Measurements from ENCODE around the gene CTTNBP2. TPM values are rescaled to one million over a fixed set of nuclear protein-coding genes. Genes with fewer than 3 reads are reported as not detected.

The CTTNBP2 gene
- total RNA-seq, 1 donor from 2014 or later = 3.0 TPM

DNA sequence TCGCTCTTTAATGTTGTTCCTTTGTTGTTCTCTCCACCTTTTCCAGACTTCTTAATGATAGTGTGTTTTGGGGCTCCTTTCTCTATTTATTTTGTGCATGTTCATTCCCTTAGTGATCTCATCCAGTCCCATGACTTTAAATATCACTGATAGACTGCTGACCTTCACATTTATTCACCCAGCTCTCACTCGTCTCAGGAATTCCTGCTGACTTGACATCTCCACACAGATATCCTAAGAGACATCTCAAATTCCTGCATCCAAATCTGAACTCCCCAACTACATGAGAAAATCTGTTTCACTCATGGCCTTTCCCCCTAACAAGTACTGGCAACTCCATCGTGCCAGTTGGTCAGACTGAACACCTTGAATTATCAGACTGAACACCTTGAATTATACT lies 111.2 kb downstream of the CTTNBP2 start:
- no peak for TF ChIP-seq CTCF (IDR thresholded peaks at IDR 0.05)
- H3K27me3 ChIP-seq = no peaks in the 10 kb centered on the region
- DNase-seq (ENCODE audit: low spot score in 2 of 2) = no peak
- H3K27ac ChIP-seq = no peak overlapping the region
- no peaks in the 10 kb centered on the region for H3K4me1 ChIP-seq
- H3K36me3 ChIP-seq = no peaks in the 10 kb centered on the region
- H3K4me3 ChIP-seq = no peak overlapping the region
- H3K9me3 ChIP-seq = no peaks in the 10 kb centered on the region
- intact Hi-C loops (cut with DNase I) = no loop called here

DNA sequence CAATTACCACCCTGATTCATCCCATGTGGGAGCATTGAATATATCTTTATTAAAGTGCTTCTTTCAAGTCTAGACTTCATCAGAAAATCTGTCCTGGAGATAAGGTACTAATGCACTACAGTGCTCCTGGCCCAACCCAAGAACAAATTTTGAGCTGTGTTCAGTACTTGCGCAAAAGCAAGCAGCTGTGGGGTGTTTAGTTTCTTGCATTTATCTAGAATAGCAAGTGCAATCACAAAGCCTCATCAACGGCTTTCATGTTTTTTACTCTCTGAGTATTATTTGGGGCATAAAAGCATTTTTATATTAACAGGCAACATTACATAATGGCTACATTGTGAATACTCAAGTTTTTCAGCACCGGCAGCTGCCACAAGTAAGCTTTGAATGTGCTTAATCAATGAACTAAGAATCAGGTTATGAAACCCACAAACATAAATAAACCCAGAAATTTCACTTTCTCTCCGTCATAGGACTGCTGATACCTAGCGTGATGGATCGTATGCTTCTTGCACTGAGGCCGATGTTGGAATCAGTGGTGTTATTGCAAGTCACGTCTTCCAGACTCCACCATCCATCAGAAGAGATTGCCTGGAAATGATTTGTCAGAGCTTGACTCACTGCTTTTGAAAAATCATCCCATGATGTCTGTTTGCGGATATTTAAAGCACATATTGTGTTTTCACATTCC lies 113.1 kb downstream of the CTTNBP2 start:
- no peak for TF ChIP-seq CTCF (IDR thresholded peaks at IDR 0.05)
- no peak overlapping the region for H3K4me3 ChIP-seq
- H3K9me3 ChIP-seq = no peaks in the 10 kb centered on the region
- no peaks in the 10 kb centered on the region for H3K27me3 ChIP-seq
- no peak overlapping the region for H3K27ac ChIP-seq
- no peaks in the 10 kb centered on the region for H3K4me1 ChIP-seq
- no peak for DNase-seq (ENCODE audit: low spot score in 2 of 2)
- intact Hi-C loops (cut with DNase I) = no loop called here
- peaks cover 0 to 4% of the 10 kb centered on the region in 2 donors for H3K36me3 ChIP-seq

DNA sequence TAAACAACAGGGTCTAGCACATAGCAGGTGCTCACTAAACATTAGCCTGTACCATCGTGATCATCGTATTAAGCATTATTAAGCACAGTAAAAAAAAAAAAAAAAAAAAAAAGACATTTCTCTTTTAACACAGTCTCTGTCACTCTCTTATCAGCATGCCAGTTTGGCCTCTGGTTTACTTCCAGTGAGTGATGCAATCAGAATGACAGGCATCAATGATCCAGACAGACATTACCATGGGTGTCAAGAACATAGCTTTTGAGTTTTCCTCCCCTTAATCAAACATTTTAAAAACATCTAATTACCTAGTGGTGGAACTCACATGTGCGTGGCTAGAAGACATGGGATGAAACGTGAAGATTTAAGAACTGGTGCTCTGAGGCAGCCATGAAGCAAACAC lies 115.8 kb downstream of the CTTNBP2 start:
- H3K36me3 ChIP-seq = peaks cover 0 to 4% of the 10 kb centered on the region in 2 donors
- H3K4me1 ChIP-seq = no peaks in the 10 kb centered on the region
- DNase-seq (ENCODE audit: low spot score in 2 of 2) = no peak
- H3K4me3 ChIP-seq = no peak overlapping the region
- no peak for TF ChIP-seq CTCF (IDR thresholded peaks at IDR 0.05)
- H3K27me3 ChIP-seq = no peaks in the 10 kb centered on the region
- intact Hi-C loops (cut with DNase I) = no loop called here
- H3K9me3 ChIP-seq = no peaks in the 10 kb centered on the region
- no peak overlapping the region for H3K27ac ChIP-seq

DNA sequence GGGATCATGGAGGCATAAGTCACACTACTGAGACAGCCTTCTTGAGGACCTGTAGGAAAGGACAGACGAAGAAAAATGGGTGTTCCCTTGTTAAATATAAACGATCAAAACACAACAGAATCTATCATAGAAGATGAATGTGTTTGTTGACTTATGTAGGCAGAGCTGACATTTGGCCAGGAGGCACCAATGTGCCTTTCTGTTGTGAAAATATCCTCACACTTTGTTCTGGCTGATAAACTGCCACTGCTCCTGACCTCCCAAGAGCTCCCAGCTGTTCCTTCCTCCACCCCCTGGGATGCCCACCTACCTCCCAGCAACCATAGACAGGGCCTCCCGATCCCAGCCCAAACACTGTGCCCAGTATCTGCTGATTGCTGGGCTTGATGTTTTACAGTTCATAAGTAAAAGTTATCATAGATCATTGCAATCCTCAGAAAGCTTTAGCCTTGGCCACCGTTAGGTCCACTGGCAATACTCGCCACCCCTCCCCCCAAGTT lies 116.6 kb downstream of the CTTNBP2 start:
- Histone ChIP-seq H3K9me3 (no peaks in the 10 kb centered on the region), H3K36me3 (peaks cover 0 to 4% of the 10 kb centered on the region in 2 donors), H3K27me3 (no peaks in the 10 kb centered on the region), H3K4me1 (no peaks in the 10 kb centered on the region), H3K4me3 (no peak overlapping the region), H3K27ac (no peak overlapping the region)
- DNase-seq (ENCODE audit: low spot score in 2 of 2) = no peak
- intact Hi-C loops (cut with DNase I) = no loop called here
- no peak for TF ChIP-seq CTCF (IDR thresholded peaks at IDR 0.05)

DNA sequence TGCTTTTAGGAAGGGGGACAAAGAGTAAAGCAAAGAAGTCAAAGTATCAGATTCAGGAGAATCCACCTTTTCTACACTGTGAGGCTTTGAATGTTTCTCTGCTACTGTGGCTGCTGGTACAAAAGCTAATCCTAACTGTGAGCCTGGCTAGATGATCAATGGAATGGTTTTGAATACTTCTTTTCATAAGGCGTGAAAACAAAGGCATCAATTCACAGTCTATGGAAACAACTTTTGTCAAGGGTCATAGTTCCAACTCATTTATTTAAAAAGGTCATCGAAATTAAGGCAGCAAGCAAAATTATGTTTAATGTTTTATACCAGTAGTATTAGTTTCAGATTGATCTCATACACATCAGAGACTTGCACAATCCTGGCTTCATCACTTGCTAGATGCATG lies 118.1 kb downstream of the CTTNBP2 start:
- no peak for DNase-seq (ENCODE audit: low spot score in 2 of 2)
- no peak for TF ChIP-seq CTCF (IDR thresholded peaks at IDR 0.05)
- H3K27ac ChIP-seq = no peak overlapping the region
- H3K4me1 ChIP-seq = no peaks in the 10 kb centered on the region
- intact Hi-C loops (cut with DNase I) = no loop called here
- peaks cover 0 to 4% of the 10 kb centered on the region in 2 donors for H3K36me3 ChIP-seq
- H3K4me3 ChIP-seq = no peak overlapping the region
- H3K9me3 ChIP-seq = no peaks in the 10 kb centered on the region
- H3K27me3 ChIP-seq = no peaks in the 10 kb centered on the region
